Fibroblast of mammary gland (primary cell): ENCODE data around the gene SIGMAR1.

Experiments used
- DNase-seq: peaks from one replicate; pipeline ENCODE4 v3.0.0-alpha.2; 2010; ENCODE audit warnings: low read depth
- H3K4me3 ChIP-seq: 2 replicates; pipeline ENCODE4 v1.5.1; 2011; ENCODE audit warnings: low read depth, mild to moderate bottlenecking, low read length, moderate library complexity; ENCODE audit not compliant: control insufficient read depth
- CTCF ChIP-seq: conservative IDR thresholded peaks from 2 replicates; pipeline ENCODE4 v1.5.1; 2011; ENCODE audit warnings: low read depth, low read length, inconsistent platforms; ENCODE audit not compliant: control insufficient read depth, insufficient read depth

SIGMAR1 gene

GRCh38 chr9:34633166-34633565 lies 4.4 kb downstream of the SIGMAR1 start:
- no peak overlapping the region for H3K4me3 ChIP-seq
- TF ChIP-seq CTCF: no peak
- no peak for DNase-seq

GRCh38 chr9:34630402-34631154 lies 7.0 kb downstream of the SIGMAR1 start:
- H3K4me3 ChIP-seq: no peak overlapping the region
- TF ChIP-seq CTCF: no peak
- no peak for DNase-seq

- no peak for TF ChIP-seq CTCF
- DNase-seq: no peak
- H3K4me3 ChIP-seq: no peak overlapping the region
These were observed 8.1 kb downstream of the SIGMAR1 start for GRCh38 chr9:34629491-34629808.

GRCh38 chr9:34628656-34629490 lies 8.7 kb downstream of the SIGMAR1 start, which contains the start of gene ARID3C:
ARID3C (minus strand) TSS chr9:34629066; CDS start chr9:34628014, 1,052 bp downstream.
- no peak for TF ChIP-seq CTCF
- DNase-seq: no peak
- peak within 1 kb of the TSS; percentile 31 for H3K4me3 ChIP-seq

- no peak for TF ChIP-seq CTCF
- no peak overlapping the region for H3K4me3 ChIP-seq
- DNase-seq: no peak
These were observed 9.6 kb downstream of the SIGMAR1 start for GRCh38 chr9:34627716-34628655.

GRCh38 chr9:34625186-34625486 lies 12.5 kb downstream of the SIGMAR1 start:
- no peak for TF ChIP-seq CTCF
- no peak overlapping the region for H3K4me3 ChIP-seq
- no peak for DNase-seq
